HEK293 (cell line): ENCODE data around the gene HEXIM1.

Experiments used
- GLI4 ChIP-seq: fragments of 450-650 bp; formaldehyde crosslinking; IDR thresholded peaks from 2 replicates; pipeline ENCODE4 v1.5.1; 2016; ENCODE audit warnings: missing biosample characterization, missing genetic modification characterization
- HOXA7 ChIP-seq: sonication (generic); formaldehyde crosslinking; IDR thresholded peaks from 2 replicates; pipeline ENCODE4 v1.8.1; 2022; ENCODE audit warnings: missing genetic modification reagents, borderline replicate concordance
- MEIS1 ChIP-seq: sonication (generic); formaldehyde crosslinking; IDR thresholded peaks from 2 replicates; pipeline ENCODE4 v1.8.1; 2022; ENCODE audit warnings: missing genetic modification reagents, mild to moderate bottlenecking, borderline replicate concordance
- OSR2 ChIP-seq: fragments of 450-650 bp; formaldehyde crosslinking; IDR thresholded peaks from 2 replicates; pipeline ENCODE4 v1.5.1; 2016; ENCODE audit warnings: missing biosample characterization, missing genetic modification characterization
- TRIM28 ChIP-seq: IDR thresholded peaks from 2 replicates; pipeline ENCODE4 v1.6.1; 2011; ENCODE audit warnings: low read length, control low read depth, borderline replicate concordance
- ZFP41 ChIP-seq: fragments of 450-650 bp; formaldehyde crosslinking; IDR thresholded peaks from 2 replicates; pipeline ENCODE4 v1.5.1; 2016; ENCODE audit warnings: missing biosample characterization, missing genetic modification characterization, borderline replicate concordance
- ZNF121 ChIP-seq: fragments of 450-650 bp; formaldehyde crosslinking; IDR thresholded peaks from 2 replicates; pipeline ENCODE4 v1.5.1; 2016; ENCODE audit warnings: missing biosample characterization, missing genetic modification characterization
- ZNF132 ChIP-seq: fragments of 450-650 bp; formaldehyde crosslinking; IDR thresholded peaks from 2 replicates; pipeline ENCODE4 v1.5.1; 2017; ENCODE audit warnings: missing biosample characterization, missing genetic modification characterization, borderline replicate concordance
- ZNF138 ChIP-seq: fragments of 450-650 bp; formaldehyde crosslinking; IDR thresholded peaks from 2 replicates; pipeline ENCODE4 v1.5.1; 2016; ENCODE audit warnings: missing biosample characterization, missing genetic modification characterization, borderline replicate concordance
- ZNF223 ChIP-seq: fragments of 450-650 bp; formaldehyde crosslinking; IDR thresholded peaks from 2 replicates; pipeline ENCODE4 v1.5.1; 2016; ENCODE audit warnings: missing biosample characterization, missing genetic modification characterization
- ZNF24 ChIP-seq: fragments of 450-650 bp; formaldehyde crosslinking; IDR thresholded peaks from 2 replicates; pipeline ENCODE4 v1.5.1; 2016; ENCODE audit warnings: missing biosample characterization, missing genetic modification characterization
- ZNF394 ChIP-seq: fragments of 450-650 bp; formaldehyde crosslinking; IDR thresholded peaks from 2 replicates; pipeline ENCODE4 v1.5.1; 2016; ENCODE audit warnings: missing biosample characterization, missing genetic modification characterization, mild to moderate bottlenecking, moderate library complexity, borderline replicate concordance
- ZNF433 ChIP-seq: fragments of 450-650 bp; formaldehyde crosslinking; IDR thresholded peaks from 2 replicates; pipeline ENCODE4 v1.5.1; 2016; ENCODE audit warnings: missing biosample characterization, missing genetic modification characterization, low read depth
- ZNF510 ChIP-seq: fragments of 450-650 bp; formaldehyde crosslinking; IDR thresholded peaks from 2 replicates; pipeline ENCODE4 v1.5.1; 2018; ENCODE audit warnings: mild to moderate bottlenecking, missing genetic modification characterization, missing biosample characterization; ENCODE audit not compliant: insufficient replicate concordance
- ZNF558 ChIP-seq: fragments of 450-650 bp; formaldehyde crosslinking; IDR thresholded peaks from 2 replicates; pipeline ENCODE4 v1.5.1; 2016; ENCODE audit warnings: missing biosample characterization, missing genetic modification characterization
- ZNF571 ChIP-seq: fragments of 450-650 bp; formaldehyde crosslinking; IDR thresholded peaks from 2 replicates; pipeline ENCODE4 v1.5.0; 2017; ENCODE audit warnings: missing biosample characterization, missing genetic modification characterization
- ZNF791 ChIP-seq: fragments of 450-650 bp; formaldehyde crosslinking; IDR thresholded peaks from 2 replicates; pipeline ENCODE4 v1.5.1; 2016; ENCODE audit warnings: missing biosample characterization, missing genetic modification characterization
- ZNF837 ChIP-seq: fragments of 450-650 bp; formaldehyde crosslinking; IDR thresholded peaks from 2 replicates; pipeline ENCODE4 v1.5.1; 2016; ENCODE audit warnings: missing biosample characterization, missing genetic modification characterization
- ZSCAN23 ChIP-seq: fragments of 450-650 bp; formaldehyde crosslinking; IDR thresholded peaks from 2 replicates; pipeline ENCODE4 v1.5.1; 2016; ENCODE audit warnings: missing biosample characterization, missing genetic modification characterization
- TF ChIP-seq, protein P1 (sequence below): fragments of 450-650 bp; formaldehyde crosslinking; IDR thresholded peaks from 2 replicates; pipeline ENCODE4 v1.5.1; 2016; ENCODE audit warnings: missing biosample characterization, missing genetic modification characterization
- TF ChIP-seq, protein P2 (sequence below): fragments of 450-650 bp; formaldehyde crosslinking; IDR thresholded peaks from 2 replicates; pipeline ENCODE4 v1.5.0; 2017; ENCODE audit warnings: missing biosample characterization, missing genetic modification characterization, borderline replicate concordance
- TF ChIP-seq, protein P3 (sequence below): fragments of 450-650 bp; formaldehyde crosslinking; IDR thresholded peaks from 2 replicates; pipeline ENCODE4 v1.5.1; 2017; ENCODE audit warnings: missing biosample characterization, missing genetic modification characterization
- TF ChIP-seq, protein P4 (sequence below): fragments of 450-650 bp; formaldehyde crosslinking; IDR thresholded peaks from 2 replicates; pipeline ENCODE4 v1.5.1; 2016; ENCODE audit warnings: missing biosample characterization, missing genetic modification characterization
- TF ChIP-seq, protein P5 (sequence below): fragments of 450-650 bp; formaldehyde crosslinking; optimal IDR thresholded peaks from 2 replicates; pipeline ENCODE3; 2016; ENCODE audit warnings: missing biosample characterization, mild to moderate bottlenecking, missing genetic modification characterization
- TF ChIP-seq, protein P6 (sequence below): fragments of 450-650 bp; formaldehyde crosslinking; IDR thresholded peaks from 2 replicates; pipeline ENCODE4 v1.5.1; 2017; ENCODE audit warnings: missing biosample characterization, missing genetic modification characterization

The HEXIM1 gene

DNA sequence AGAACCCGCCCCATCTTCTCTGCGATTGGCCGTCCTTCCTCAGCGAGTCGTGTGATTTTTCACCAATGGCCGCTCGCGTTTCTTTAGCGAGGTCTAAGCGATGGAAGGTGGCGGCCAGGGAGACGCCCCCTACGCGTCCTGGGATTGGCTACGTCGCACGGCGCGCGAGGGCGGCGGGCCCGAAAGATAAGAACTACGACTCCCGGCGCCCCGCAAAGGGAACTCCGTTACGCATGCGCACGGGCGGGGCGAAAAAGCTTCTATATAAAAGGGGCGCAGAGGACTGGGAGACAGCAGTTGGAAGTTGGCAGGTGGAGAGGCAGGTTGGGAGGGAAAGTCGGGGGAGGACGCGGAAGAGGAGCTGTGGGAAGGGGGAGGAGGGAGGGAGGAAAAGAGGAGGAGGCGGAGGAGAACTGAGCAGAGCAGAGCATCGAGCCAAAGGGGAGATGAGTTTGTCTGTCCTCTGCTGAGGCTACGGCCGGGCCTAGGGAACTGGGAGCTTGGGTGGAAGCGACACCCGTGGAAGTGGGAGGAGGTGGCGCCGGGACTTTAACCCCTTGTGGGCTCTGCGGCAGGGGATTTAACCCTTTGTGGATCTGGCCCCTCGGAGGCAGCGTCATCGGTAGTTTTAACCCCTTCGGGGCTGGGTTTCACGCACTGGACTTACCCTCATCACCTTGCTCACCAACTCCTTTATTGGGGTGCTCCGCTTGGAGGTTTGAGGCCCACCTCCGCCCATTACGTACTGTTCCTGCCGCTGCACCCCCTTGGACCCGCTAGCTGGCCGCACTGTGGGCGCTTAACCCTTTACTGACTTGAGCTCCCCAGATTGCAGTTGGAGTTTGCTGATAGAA, at the start of gene HEXIM1 (continued):
- TF ChIP-seq ZNF394 (tag by site-specific recombination) (peak; percentile 96), ZSCAN23 (tag by site-specific recombination) (peak; percentile 99), ZNF138 (no peak), TRIM28 (peak; percentile 30; the same call in 1 of the 2 replicates), ZNF791 (peak; percentile 59; the same call in 1 of the 2 replicates), ZNF837 (tag by site-specific recombination) (peak; percentile 97), ZNF433 (tag by site-specific recombination) (0 out of 2 replicates have a peak, but pooled peaks have one; percentile 19), ZFP41 (tag by site-specific recombination) (peak; percentile 99), ZNF510 (tag by site-specific recombination) (peak; percentile 40), ZNF223 (peak; percentile 61; the same call in 1 of the 2 replicates), HOXA7 (CRISPR knock-in tag) (no peak), ZNF558 (tag by site-specific recombination) (peak; percentile 91), ZNF571 (no peak), ZNF24 (tag by site-specific recombination) (peak; percentile 98), OSR2 (tag by site-specific recombination) (peak; percentile 36; the same call in 1 of the 2 replicates), MEIS1 (CRISPR knock-in tag) (no peak), ZNF121 (peak; percentile 91), GLI4 (tag by site-specific recombination) (peak; percentile 100), ZNF132 (tag by site-specific recombination) (no peak)
- TF ChIP-seq, protein P1, sequence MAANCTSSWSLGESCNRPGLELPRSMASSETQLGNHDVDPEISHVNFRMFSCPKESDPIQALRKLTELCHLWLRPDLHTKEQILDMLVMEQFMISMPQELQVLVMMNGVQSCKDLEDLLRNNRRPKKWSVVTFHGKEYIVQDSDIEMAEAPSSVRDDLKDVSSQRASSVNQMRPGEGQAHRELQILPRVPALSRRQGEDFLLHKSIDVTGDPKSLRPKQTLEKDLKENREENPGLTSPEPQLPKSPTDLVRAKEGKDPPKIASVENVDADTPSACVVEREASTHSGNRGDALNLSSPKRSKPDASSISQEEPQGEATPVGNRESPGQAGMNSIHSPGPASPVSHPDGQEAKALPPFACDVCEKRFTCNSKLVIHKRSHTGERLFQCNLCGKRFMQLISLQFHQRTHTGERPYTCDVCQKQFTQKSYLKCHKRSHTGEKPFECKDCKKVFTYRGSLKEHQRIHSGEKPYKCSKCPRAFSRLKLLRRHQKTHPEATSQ (tag by site-specific recombination) = peak; percentile 98
- TF ChIP-seq, protein P2, sequence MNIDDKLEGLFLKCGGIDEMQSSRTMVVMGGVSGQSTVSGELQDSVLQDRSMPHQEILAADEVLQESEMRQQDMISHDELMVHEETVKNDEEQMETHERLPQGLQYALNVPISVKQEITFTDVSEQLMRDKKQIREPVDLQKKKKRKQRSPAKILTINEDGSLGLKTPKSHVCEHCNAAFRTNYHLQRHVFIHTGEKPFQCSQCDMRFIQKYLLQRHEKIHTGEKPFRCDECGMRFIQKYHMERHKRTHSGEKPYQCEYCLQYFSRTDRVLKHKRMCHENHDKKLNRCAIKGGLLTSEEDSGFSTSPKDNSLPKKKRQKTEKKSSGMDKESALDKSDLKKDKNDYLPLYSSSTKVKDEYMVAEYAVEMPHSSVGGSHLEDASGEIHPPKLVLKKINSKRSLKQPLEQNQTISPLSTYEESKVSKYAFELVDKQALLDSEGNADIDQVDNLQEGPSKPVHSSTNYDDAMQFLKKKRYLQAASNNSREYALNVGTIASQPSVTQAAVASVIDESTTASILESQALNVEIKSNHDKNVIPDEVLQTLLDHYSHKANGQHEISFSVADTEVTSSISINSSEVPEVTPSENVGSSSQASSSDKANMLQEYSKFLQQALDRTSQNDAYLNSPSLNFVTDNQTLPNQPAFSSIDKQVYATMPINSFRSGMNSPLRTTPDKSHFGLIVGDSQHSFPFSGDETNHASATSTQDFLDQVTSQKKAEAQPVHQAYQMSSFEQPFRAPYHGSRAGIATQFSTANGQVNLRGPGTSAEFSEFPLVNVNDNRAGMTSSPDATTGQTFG (tag by site-specific recombination) = peak; percentile 98
- TF ChIP-seq, protein P3, sequence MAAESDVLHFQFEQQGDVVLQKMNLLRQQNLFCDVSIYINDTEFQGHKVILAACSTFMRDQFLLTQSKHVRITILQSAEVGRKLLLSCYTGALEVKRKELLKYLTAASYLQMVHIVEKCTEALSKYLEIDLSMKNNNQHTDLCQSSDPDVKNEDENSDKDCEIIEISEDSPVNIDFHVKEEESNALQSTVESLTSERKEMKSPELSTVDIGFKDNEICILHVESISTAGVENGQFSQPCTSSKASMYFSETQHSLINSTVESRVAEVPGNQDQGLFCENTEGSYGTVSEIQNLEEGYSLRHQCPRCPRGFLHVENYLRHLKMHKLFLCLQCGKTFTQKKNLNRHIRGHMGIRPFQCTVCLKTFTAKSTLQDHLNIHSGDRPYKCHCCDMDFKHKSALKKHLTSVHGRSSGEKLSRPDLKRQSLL = peak; percentile 88
- TF ChIP-seq, protein P4, sequence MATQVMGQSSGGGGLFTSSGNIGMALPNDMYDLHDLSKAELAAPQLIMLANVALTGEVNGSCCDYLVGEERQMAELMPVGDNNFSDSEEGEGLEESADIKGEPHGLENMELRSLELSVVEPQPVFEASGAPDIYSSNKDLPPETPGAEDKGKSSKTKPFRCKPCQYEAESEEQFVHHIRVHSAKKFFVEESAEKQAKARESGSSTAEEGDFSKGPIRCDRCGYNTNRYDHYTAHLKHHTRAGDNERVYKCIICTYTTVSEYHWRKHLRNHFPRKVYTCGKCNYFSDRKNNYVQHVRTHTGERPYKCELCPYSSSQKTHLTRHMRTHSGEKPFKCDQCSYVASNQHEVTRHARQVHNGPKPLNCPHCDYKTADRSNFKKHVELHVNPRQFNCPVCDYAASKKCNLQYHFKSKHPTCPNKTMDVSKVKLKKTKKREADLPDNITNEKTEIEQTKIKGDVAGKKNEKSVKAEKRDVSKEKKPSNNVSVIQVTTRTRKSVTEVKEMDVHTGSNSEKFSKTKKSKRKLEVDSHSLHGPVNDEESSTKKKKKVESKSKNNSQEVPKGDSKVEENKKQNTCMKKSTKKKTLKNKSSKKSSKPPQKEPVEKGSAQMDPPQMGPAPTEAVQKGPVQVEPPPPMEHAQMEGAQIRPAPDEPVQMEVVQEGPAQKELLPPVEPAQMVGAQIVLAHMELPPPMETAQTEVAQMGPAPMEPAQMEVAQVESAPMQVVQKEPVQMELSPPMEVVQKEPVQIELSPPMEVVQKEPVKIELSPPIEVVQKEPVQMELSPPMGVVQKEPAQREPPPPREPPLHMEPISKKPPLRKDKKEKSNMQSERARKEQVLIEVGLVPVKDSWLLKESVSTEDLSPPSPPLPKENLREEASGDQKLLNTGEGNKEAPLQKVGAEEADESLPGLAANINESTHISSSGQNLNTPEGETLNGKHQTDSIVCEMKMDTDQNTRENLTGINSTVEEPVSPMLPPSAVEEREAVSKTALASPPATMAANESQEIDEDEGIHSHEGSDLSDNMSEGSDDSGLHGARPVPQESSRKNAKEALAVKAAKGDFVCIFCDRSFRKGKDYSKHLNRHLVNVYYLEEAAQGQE = peak; percentile 80
- TF ChIP-seq, protein P5, sequence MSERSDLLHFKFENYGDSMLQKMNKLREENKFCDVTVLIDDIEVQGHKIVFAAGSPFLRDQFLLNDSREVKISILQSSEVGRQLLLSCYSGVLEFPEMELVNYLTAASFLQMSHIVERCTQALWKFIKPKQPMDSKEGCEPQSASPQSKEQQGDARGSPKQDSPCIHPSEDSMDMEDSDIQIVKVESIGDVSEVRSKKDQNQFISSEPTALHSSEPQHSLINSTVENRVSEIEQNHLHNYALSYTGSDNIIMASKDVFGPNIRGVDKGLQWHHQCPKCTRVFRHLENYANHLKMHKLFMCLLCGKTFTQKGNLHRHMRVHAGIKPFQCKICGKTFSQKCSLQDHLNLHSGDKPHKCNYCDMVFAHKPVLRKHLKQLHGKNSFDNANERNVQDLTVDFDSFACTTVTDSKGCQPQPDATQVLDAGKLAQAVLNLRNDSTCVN (tag by site-specific recombination) = peak; percentile 54
- TF ChIP-seq, protein P6, sequence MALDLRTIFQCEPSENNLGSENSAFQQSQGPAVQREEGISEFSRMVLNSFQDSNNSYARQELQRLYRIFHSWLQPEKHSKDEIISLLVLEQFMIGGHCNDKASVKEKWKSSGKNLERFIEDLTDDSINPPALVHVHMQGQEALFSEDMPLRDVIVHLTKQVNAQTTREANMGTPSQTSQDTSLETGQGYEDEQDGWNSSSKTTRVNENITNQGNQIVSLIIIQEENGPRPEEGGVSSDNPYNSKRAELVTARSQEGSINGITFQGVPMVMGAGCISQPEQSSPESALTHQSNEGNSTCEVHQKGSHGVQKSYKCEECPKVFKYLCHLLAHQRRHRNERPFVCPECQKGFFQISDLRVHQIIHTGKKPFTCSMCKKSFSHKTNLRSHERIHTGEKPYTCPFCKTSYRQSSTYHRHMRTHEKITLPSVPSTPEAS = peak; percentile 74
